Measurements from ENCODE around the gene CCDC201.

Gene CCDC201

GRCh38 chr7:45873035-45873354 lies at the start of gene CCDC201:
TSS of gene CCDC201 (minus strand) at chr7:45873082. CDS start at chr7:45873007, 75 bp downstream.
- no peak for DNase-seq

GRCh38 chr7:45921699-45922519 lies 49.0 kb upstream of the CCDC201 start:
- peak; percentile 87 for DNase-seq

- DNase-seq: no peak
Observed at GRCh38 chr7:45921381-45921698, 48.5 kb upstream of the CCDC201 start.

GRCh38 chr7:45920502-45921380 lies 47.9 kb upstream of the CCDC201 start, which contains the start of gene IGFBP3:
TSS of gene IGFBP3 (minus strand) at chr7:45921272. CDS start at chr7:45921140, 132 bp downstream.
- peak; percentile 75 for DNase-seq

GRCh38 chr7:45919993-45920459 lies 47.1 kb upstream of the CCDC201 start:
- DNase-seq: no peak

GRCh38 chr7:45919231-45919784 lies 46.4 kb upstream of the CCDC201 start:
- DNase-seq: peak; percentile 62

GRCh38 chr7:45918556-45918955 lies 45.7 kb upstream of the CCDC201 start:
- DNase-seq: no peak

GRCh38 chr7:45917658-45918057 lies 44.8 kb upstream of the CCDC201 start:
- DNase-seq: peak; percentile 84

GRCh38 chr7:45917064-45917463 lies 44.2 kb upstream of the CCDC201 start:
- no peak for DNase-seq

GRCh38 chr7:45915606-45916005 lies 42.7 kb upstream of the CCDC201 start:
- no peak for DNase-seq

GRCh38 chr7:45914911-45915310 lies 42.0 kb upstream of the CCDC201 start:
- no peak for DNase-seq

- no peak for DNase-seq
Observed at GRCh38 chr7:45912972-45913371, 40.1 kb upstream of the CCDC201 start.

- DNase-seq: no peak
Observed at GRCh38 chr7:45911311-45911710, 38.4 kb upstream of the CCDC201 start.

GRCh38 chr7:45910855-45911254 lies 38.0 kb upstream of the CCDC201 start:
- DNase-seq: no peak

- DNase-seq: no peak
Observed at GRCh38 chr7:45909561-45909960, 36.7 kb upstream of the CCDC201 start.

- no peak for DNase-seq
Observed at GRCh38 chr7:45902820-45903219, 29.9 kb upstream of the CCDC201 start.

- no peak for DNase-seq
Observed at GRCh38 chr7:45901566-45901965, 28.7 kb upstream of the CCDC201 start.

- no peak for DNase-seq
Observed at GRCh38 chr7:45898222-45898621, 25.3 kb upstream of the CCDC201 start.

GRCh38 chr7:45897042-45897690 lies 24.3 kb upstream of the CCDC201 start:
- DNase-seq: no peak

- DNase-seq: no peak
Observed at GRCh38 chr7:45894665-45895062, 21.8 kb upstream of the CCDC201 start.

- no peak for DNase-seq
Observed at GRCh38 chr7:45893996-45894664, 21.2 kb upstream of the CCDC201 start.

- DNase-seq: no peak
Observed at GRCh38 chr7:45893374-45893995, 20.6 kb upstream of the CCDC201 start.

Data from left hindlimb (tissue), 1 donor.